HG02610 (cell line): ENCODE data around the gene MVB12B.

ENCODE experiments used
- ATAC-seq: cut with Tn5 transposase; IDR thresholded peaks from one replicate; pipeline ENCODE4 v1.9.1; 2021; ENCODE audit warnings: mild to moderate bottlenecking, moderate library complexity; ENCODE audit not compliant: unreplicated experiment

Gene MVB12B

GRCh38 chr9:126380447-126380846, 53.8 kb downstream of the MVB12B start:
- no peak for ATAC-seq

- no peak for ATAC-seq
Measured at GRCh38 chr9:126381195-126381594, 54.6 kb downstream of the MVB12B start.

- no peak for ATAC-seq
Measured at GRCh38 chr9:126383406-126384046, 56.9 kb downstream of the MVB12B start.

- ATAC-seq, result no peak
Measured at GRCh38 chr9:126384926-126385325, 58.3 kb downstream of the MVB12B start.

- ATAC-seq, result no peak
Measured at GRCh38 chr9:126386088-126386487, 59.5 kb downstream of the MVB12B start.

GRCh38 chr9:126386776-126387175, 60.1 kb downstream of the MVB12B start:
- ATAC-seq, result no peak

- no peak for ATAC-seq
Measured at GRCh38 chr9:126388964-126389708, 62.5 kb downstream of the MVB12B start.

GRCh38 chr9:126389992-126390391, 63.4 kb downstream of the MVB12B start:
- ATAC-seq, result no peak

- no peak for ATAC-seq
Measured at GRCh38 chr9:126390923-126391322, 64.3 kb downstream of the MVB12B start.

GRCh38 chr9:126391713-126392661, 65.4 kb downstream of the MVB12B start:
- no peak for ATAC-seq

GRCh38 chr9:126392662-126393371, 66.2 kb downstream of the MVB12B start:
- ATAC-seq, result no peak

GRCh38 chr9:126393876-126394275, 67.2 kb downstream of the MVB12B start:
- no peak for ATAC-seq

- ATAC-seq, result no peak
Measured at GRCh38 chr9:126394802-126395201, 68.2 kb downstream of the MVB12B start.

- ATAC-seq, result no peak
Measured at GRCh38 chr9:126395439-126396212, 69.0 kb downstream of the MVB12B start.

- ATAC-seq, result peak; percentile 87
Measured at GRCh38 chr9:126397056-126397455, 70.4 kb downstream of the MVB12B start.

GRCh38 chr9:126398403-126399058, 71.9 kb downstream of the MVB12B start:
- no peak for ATAC-seq

GRCh38 chr9:126399251-126399650, 72.6 kb downstream of the MVB12B start:
- ATAC-seq, result no peak

GRCh38 chr9:126399789-126400188, 73.2 kb downstream of the MVB12B start:
- ATAC-seq, result no peak

GRCh38 chr9:126400571-126400970, 73.9 kb downstream of the MVB12B start:
- no peak for ATAC-seq

GRCh38 chr9:126401107-126401506, 74.5 kb downstream of the MVB12B start:
- no peak for ATAC-seq
